ENCODE data around the gene DCAF7.

Gene DCAF7, protein sequence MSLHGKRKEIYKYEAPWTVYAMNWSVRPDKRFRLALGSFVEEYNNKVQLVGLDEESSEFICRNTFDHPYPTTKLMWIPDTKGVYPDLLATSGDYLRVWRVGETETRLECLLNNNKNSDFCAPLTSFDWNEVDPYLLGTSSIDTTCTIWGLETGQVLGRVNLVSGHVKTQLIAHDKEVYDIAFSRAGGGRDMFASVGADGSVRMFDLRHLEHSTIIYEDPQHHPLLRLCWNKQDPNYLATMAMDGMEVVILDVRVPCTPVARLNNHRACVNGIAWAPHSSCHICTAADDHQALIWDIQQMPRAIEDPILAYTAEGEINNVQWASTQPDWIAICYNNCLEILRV

DNA sequence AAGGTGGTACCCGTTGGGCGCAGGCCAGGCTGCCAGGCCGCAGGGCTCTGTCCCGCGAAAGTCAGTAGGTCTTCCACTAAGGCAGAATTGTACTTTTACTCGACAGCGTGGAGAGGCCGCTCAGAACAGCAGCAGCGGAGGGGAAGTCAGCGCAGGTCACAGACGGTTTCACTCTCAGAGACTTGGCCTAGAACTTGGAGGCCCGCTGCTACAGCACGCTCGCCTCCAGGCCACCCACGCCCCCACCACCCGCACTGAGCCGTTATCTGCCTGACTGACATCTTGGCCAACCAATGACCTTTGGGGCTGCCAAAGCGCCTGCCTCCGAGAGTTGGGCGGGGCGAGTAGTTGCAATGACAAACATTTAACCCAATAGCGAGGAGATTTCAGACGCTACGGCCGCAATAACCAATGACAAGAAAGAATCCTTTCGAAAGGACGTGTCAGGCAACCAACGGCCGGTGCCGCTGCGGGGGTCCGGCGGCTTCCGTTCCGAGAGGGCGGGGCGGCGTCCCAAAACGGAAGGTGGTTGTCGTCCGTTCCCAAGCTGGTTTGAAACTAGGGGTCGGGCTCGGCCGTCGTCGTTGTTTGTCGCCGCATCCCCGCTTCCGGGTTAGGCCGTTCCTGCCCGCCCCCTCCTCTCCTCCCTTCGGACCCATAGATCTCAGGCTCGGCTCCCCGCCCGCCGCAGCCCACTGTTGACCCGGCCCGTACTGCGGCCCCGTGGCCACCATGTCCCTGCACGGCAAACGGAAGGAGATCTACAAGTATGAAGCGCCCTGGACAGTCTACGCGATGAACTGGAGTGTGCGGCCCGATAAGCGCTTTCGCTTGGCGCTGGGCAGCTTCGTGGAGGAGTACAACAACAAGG is at the start of gene DCAF7:
Gene DCAF7, plus strand, starts transcription at position 532 of the 871 bp plus-strand sequence. Its CDS starts 201 bp downstream, at position 733.
- peak; percentile 98 to 100 (median 99) for DNase-seq (ENCODE audit: low read depth in 3 of 3)

DNA sequence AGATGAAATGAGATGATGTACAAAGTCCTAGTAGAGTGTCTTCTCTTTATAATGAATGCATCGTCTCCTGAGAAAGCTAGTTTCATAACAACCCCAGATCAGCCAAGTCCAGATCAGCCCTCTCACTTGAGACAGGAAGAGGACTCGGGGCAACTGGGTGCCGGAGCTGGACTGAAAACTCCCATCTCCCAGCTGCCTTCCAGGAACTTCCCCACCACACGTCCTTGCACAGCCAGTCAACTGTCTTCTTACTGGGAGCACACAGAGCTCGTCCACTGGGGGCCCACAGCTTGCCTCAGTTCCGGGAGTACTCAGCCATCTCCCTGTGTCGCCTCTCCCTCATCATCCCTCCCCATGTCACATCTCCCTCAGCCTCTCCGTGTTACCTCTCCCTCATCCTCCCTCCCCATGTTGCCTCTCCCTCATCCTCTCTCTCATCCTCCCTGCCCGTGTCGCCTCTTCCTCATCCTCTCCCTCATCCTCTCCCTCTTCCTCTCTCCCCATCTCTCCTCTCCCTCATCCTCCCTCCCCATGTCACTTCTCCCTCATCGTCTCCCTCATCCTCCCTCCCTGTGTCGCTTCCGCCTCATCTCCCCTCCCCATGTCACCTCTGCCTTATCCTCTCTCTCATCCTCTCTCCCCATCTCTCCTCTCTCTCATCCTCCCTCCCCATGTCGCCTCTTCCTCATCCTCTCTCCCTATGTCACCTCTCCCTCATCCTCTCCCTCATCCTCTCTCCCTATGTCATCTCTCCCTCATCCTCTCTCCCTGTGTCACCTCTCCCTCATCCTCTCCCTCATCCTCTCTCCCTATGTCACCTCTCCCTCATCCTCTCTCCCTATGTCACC is 49.5 kb upstream of the DCAF7 start:
- no peak for DNase-seq (ENCODE audit: low read depth in 3 of 3)

DNA sequence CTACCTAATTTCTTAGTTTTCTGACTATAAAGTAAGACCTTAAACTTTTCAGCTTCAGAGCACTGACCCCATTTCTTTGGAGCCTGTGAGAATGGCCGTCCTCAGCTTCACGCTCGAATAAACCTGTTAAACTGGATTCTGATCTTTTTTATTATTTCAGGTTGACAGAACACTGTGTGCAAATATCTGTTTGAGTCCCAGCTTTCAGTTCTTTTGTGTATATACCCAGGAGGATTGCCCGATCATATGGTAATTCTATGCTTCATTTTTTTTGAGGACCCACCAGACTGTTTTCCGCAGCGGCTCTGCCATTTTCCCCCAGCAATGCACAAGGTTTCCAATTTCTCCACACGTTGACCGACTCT is 47.0 kb upstream of the DCAF7 start:
- no peak for DNase-seq (ENCODE audit: low read depth in 3 of 3)

DNA sequence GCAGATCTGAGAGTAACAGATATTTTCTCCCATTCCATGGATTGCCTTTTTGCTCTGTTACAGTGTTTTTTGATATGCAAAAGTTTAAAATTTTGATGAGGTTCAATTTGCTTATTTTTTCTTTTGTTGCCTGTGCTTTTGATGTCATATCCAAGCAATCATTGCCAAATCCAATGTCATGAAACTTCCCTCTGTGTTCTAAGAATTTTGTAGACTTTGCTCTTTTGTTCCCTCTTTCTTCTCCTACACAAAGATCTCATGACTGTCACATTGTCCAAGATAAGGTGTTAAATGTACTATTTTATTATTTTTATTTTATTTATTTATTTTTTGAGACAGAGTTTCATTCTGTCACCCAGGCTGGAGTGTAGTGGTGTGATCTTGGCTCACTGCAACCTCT is 46.0 kb upstream of the DCAF7 start:
- no peak for DNase-seq (ENCODE audit: low read depth in 3 of 3)

DNA sequence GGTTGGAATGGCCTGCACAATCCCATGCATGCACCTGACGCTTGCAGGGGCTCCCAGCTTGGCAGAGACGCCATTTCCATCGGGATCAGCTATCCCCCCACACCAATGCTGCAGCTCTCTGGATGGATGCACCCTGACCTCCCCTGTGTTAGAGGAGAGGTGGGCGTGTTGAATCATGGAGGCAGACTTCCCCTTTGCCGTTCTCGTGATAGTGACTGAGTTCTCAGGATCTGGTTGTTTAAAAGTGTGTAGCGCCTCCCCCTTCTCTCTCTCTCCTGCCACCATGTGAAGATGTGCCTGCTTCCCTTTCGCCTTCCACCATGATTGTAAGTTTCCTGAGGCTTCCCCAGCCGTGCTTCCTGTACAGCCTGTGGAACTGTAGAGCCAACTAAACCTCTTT is 44.9 kb upstream of the DCAF7 start:
- DNase-seq (ENCODE audit: low read depth in 3 of 3), result no peak

DNA sequence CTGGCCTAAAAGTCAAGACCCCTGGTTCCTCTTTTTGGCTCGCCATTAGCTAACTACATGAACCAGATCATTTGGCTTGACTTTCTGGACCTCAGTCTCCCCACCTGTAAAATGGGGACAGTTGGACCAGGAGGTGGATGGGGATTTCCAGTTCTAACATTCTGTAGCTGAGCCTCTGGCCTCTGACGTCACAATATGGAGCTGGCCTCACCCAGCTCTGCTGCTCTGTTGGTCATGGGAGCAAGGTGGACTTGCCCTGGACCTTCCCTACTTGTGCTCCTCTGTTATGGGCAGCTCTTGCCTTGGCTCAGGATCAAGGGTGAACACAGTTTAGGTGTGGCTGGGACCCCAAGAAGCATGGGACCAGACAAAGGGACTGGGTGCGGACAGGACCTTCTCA is 43.6 kb upstream of the DCAF7 start:
- DNase-seq (ENCODE audit: low read depth in 3 of 3), result no peak

DNA sequence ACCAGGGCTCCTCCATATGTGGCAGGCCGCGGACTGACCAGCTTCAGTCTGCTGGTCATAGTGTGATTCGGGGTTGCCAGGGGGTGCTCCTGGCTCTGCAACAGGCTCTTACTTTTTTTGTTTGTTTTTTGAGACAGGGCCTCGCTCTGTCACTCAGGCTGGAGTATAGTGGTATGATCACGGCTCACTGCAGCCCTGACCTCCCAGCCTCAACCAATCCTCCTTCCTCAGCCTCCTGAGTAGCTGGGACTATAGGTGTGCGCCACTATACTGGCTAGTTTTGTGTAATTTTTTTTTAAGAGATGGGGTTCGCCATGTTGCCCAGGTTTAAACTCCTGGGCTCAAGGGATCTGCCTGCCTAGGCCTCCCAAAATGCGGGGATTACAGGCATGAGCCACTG is 38.9 kb upstream of the DCAF7 start:
- DNase-seq (ENCODE audit: low read depth in 3 of 3), result no peak

DNA sequence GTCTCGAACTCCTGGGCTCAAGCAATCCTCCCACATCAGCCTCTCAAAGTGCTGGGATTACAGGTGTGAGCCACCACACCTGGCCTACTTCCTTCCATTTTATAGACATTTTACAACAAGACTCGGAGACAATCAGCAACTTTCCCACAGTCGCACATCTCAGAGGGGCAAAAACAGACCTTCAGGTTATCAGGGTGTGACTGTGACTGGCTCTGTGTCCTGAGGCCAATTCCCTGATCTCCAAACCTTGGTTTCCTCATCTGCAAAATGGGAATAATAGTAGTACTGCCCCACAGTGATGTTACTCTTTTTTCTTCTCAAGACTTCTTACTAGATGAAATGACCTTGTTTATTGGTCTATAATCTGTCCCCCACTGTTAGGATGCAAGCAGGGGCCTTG is 37.9 kb upstream of the DCAF7 start:
- DNase-seq (ENCODE audit: low read depth in 3 of 3), result no peak

DNA sequence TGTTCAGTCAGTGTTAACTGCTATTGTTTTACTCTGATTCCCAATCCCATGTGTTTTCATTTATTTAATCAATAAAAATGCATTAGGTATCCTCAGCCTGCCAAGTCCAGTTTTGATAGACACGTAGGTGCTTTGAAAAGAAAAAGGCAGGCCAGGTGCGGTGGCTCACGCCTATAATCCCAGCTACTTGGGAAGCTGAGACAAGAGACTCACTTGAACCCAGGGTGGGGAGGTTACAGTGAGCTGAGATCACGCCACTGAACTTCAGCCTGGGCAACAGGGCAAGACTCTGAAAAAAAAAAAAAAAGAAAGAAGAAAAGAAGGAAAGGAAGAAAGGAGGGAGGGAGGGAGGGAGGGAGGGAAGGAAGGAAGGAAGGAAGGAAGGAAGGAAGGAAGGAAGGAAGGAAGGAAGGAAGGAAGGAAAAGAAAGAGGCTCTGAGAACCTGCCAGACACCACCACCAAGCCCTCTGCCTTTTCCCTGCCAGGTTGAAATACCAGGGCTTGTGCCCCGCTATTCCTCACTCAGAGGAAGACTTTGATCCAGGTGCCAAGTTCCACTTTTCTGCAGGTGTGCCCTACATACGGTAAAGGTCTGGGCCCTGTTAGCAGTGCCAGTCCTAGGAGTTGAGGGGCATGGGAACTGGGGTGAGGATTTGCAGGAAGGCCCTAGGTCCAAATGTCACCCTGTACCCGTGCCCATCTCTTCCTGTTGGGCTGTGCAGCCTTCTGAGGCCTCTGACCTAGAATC is 37.2 kb upstream of the DCAF7 start:
- no peak for DNase-seq (ENCODE audit: low read depth in 3 of 3)

DNA sequence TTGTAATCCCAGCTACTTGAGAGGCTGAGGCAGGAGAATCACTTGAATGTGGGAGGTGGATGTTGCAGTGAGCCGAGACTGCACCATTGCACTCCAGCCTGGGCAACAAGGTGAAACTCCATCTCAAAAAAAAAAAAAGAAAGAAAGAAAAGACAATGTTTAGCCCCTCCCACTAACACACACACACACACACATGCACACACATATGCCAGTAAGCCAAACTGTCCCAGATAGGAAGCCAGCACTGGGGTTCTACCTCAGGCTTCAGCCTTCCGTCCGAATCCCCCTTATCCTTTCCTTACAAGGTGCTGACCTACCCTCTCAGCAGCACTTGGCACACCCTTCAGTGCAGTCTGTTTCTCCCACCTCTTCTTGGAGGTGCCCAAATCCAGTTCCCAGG is 35.8 kb upstream of the DCAF7 start:
- no peak for DNase-seq (ENCODE audit: low read depth in 3 of 3)

DNA sequence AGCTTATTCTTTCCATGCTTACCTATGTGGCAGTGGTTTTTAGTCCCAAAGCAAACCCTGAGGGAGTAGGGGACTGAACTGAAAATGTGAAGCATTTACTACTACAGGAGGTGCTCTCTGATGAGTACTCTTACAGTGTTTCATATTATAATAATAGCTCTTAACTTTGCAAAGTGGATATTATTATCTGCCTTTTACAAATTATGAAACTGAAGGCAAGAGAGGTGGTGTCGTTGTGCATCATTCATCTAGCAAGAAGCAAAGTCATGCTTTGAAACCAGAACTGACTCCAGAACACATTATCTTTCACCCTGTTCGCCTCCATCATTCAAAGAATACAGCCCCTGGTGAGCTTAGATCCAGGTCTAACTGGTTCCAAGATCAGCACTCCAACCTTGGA is 35.3 kb upstream of the DCAF7 start:
- DNase-seq (ENCODE audit: low read depth in 3 of 3), result no peak

DNA sequence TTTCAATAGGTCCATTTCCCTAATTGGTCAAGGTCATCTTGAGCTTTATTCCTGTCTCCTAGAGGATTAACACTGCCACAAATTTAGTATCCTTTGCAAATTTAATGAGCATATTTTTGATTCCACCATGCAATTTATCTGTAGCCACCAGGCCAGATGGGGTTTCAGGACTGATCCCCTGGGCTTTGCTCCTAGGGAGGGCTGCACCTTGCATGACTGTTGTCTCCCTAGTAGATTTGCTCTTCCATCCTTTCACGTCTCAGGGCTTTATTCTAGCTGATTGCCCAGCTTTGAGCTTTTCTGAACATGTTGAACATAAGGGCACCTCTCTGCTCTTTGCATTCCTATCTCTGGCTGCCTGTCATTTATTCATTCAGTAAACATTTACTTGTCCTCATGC is 34.9 kb upstream of the DCAF7 start:
- no peak for DNase-seq (ENCODE audit: low read depth in 3 of 3)

DNA sequence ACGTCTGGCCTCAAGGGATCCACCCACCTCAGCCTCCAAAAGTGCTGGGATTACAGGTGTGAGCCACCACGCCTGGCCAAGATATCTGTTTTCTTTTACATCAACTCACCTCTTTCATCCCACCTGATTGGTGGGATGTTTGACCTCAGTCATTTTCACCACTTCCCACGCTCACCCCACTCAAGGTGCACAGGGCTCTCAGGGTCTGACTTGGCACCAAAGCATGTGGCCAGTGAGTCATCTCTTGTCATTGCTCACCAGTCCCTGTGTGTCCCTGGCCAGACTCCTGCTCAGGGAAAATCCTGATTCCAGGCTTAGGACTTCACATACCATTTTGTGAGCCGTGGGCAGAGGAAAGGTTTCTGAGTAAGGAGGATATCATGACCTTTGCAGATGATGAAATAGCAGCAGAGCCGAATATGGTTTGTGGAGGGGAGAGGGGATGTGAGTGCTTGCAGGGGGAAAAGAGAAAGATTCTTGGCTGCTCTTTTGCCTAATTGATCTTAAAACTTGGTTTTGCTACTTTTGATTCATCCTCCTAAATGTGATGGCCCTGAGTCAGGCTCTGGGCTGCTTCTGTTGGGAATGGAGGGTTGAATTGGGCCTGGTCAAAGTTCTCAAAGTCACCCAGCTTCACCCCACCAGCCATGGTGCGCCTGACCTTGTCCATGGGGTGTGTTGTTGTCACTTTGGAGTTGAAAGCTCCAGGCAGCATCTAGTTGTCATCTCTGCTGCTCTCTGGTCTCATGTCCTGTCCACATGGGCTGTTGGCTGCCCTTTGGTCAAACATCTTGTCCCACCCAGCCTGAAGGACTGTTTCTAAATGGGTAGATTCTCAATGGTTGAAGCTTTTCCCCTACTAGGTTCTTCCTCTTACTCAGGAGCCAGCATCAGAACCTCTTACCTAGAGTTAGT is 33.1 kb upstream of the DCAF7 start:
- DNase-seq (ENCODE audit: low read depth in 3 of 3), result peak in 1 of 3 experiments; percentile 34

DNA sequence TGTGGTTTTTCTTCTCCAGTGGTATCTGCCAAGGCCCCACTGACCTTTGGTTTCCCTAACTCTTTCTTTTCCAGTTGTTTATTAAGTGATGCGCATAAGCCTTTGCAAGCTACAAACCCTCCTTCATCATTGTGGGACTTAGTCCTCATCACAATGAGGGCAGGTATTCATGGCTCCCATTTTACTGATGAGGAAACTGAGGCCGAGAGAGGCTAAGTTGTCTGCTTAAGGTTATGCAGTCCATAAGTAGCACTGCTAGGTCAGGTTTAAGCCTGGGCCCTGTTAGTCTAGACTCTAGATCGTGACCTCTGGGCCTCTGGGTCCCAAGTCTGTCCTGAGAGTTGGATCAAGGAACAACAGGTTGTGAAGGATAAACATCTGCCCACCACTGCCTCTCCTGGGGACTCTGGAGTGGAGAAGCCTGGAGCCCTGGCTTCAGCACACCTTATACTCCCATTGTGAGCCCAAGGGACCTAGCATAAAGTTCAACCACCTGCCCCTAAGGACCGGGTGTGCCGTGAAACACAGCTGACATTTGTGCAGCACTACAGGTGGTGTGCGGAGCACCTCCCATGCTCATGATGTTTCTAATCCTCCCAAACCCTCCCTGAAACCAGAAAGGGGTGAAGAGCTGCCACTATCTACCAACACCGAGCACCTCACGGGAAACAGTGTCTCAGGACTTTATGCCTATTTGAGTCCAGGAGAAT is 32.3 kb upstream of the DCAF7 start:
- no peak for DNase-seq (ENCODE audit: low read depth in 3 of 3)

DNA sequence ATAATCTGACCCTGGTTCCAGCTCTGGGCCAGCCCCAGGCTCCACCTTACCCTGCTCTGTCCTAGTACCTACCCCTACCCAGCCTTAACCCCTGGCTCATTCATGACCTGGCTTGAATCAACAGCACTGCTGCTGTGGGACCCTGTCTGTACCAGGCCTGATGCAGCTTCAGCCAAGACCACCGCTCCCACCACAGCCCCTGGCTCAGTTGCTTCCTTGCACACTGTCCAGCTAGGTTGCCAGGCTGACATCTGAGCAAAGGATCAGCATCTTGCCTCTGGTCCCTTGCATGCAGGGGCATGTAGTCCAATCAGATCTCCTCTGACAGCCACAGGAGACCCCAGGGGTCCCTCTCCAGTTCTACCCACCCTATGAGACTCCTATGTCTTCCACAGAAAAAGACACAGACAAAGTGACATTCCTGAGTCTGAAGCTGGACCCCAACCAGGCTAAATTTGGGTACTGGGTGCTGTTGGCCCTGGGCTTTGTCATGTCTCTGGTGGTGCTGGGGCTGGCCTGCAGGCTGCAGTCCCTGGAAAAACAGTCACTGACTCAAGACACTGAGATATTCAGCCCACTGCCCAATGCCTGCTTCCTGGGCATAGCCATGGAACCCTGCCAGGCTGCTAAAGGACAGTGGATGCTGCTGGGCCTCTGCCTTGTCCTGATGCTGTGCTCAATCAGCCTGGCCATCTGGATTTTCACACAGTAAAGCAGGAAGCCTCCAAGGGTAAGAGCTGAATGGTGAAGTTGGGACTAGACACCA is 31.0 kb upstream of the DCAF7 start:
- DNase-seq (ENCODE audit: low read depth in 3 of 3), result no peak

DNA sequence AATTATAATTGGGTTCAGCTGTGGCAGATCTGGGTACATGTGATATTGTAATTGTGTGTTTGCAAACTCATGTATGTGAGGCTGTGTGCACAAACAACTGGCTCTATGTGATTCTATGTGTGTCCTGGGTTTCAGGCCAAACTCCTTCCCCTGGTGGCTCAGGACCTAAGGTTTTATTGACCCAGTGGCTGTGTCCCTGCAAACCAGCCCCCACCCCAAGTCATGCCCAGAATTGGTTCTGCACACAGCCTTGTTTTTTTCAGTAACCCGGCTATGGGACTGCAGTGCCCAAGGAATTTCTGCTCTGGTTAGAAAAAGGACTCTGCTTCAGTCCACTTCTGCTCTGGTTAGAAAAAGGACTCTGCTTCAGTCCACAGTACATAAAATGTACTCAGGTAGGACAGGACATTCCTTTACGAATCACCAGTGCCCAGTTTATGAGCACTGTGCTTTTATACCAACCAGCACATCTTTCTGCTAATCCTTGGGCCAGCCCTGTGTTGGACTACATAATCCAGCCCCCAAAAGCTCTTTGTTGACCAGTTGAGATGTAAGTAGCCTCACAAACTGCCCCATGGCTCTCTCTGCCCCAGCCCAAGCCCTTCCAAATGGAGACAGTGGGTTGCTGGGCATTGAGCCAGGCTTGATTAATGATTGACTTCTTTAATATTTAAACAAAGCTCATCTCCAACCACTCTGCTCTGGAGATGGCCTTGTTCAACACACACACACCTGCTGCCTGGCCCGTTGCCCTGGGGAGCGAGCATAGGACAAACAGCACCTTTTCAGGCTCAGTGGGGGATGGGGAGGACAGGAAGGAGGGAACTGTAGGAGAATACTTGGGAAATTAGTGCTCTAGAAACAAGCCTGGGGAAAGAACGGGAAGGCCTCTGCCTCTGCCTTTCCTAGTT is 30.1 kb upstream of the DCAF7 start:
- no peak for DNase-seq (ENCODE audit: low read depth in 3 of 3)

DNA sequence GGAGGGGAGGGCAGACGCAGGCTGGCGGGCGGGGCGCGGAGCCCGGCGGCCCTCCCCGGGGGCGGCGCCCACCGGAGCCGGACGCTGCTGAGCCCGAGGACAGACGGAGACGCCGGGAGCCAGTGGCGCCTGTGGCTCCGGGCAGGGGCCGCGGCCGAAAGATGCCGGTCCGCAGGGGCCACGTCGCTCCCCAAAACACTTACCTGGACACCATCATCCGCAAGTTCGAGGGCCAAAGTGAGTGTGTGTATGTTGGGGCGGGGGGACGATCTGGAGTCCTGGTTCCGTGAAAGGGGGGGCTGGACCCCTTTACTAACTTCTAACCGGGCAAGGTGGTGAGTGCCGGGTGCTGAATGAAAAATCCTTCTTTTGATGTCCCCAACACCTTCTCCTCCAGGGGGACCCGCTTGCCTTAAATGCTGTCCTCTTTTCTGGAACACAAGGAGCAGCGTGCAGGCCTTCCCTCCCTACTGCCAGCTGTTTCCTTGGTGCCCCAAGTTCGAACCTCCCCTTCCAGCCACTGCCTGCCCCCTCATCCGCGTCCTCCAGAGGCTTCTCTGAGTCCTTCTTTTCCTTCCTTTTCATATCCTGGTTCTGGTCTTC is 26.9 kb upstream of the DCAF7 start, which contains the start of gene KCNH6:
Gene KCNH6, plus strand, starts transcription at position 106 of the 603 bp plus-strand sequence. Its CDS starts 56 bp downstream, at position 162.
- DNase-seq (ENCODE audit: low read depth in 3 of 3), result no peak
